GM12878 (cell line): Measurements from ENCODE around the gene FAM76B. TPM values are rescaled to one million over a fixed set of nuclear protein-coding genes. Genes with fewer than 3 reads are reported as not detected.

Source experiments
- ATAC-seq: fragments of 200-7000 bp; cut with Tn5 transposase; 3 replicates; pipeline ENCODE4 v1.9.1; 2020; ENCODE audit warnings: mild to moderate bottlenecking, moderate library complexity
- BruUV-seq: library from RNA; stranded (reverse); fragments of 400-500 nt; replicated peaks from 2 replicates; lab custom pipeline; 2021; lab: Mats Ljungman, UMichigan
- CTCF ChIA-PET: fragments of 300-600 bp; sonication (Branson Sonifier 250); formaldehyde crosslinking; extraction: SDS; loops from one replicate; lab custom pipeline; 2021; ENCODE audit warnings: inconsistent platforms; lab: Yijun Ruan, JAX
- POLR2A ChIA-PET: fragments of 350-600 bp; formaldehyde crosslinking; extraction: SDS; loops from one replicate; lab custom pipeline; 2021; ENCODE audit warnings: inconsistent platforms; lab: Charles Lee
- RAD21 ChIA-PET: fragments of 300-600 bp; sonication (Branson Sonifier 250); formaldehyde crosslinking; loops from one replicate; lab custom pipeline; 2023; ENCODE audit warnings: antibody characterized with exemption; ENCODE audit not compliant: unreplicated experiment; lab: Charles Lee
- SMC1A ChIA-PET: fragments of 300-600 bp; sonication (Branson Sonifier 250); formaldehyde crosslinking; loops from one replicate; lab custom pipeline; 2023; ENCODE audit not compliant: unreplicated experiment, uncharacterized antibody; lab: Charles Lee
- DNase-seq: peaks from one replicate; pipeline ENCODE4 v3.0.0-alpha.2; 2011; ENCODE audit warnings: low read depth, low spot score
- FAIRE-seq: peaks from 3 replicates; lab custom pipeline; 2011; peaks lifted over from hg19 to GRCh38; lab: Jason Lieb, UNC
- H2AFZ ChIP-seq: 2 replicates; pipeline ENCODE4 v1.6.0; 2011; ENCODE audit warnings: low read depth, low read length, control low read depth; ENCODE audit not compliant: control insufficient read depth
- H3K27ac ChIP-seq: 2 replicates; pipeline ENCODE4 v1.5.1; 2011; ENCODE audit warnings: control low read depth; ENCODE audit not compliant: control insufficient read depth, insufficient read depth
- H3K27me3 ChIP-seq, 2 experiments: replicated peaks in 1 of 2; 2 replicates each; pipeline versions ENCODE4 v1.6.0 to v1.6.1; 2011; ENCODE audit warnings: low read length in 1 of 2; ENCODE audit not compliant: control insufficient read depth in 2 of 2, insufficient read depth in 2 of 2
- H3K36me3 ChIP-seq, 2 experiments: 2 replicates each; pipeline ENCODE4 v1.5.1; 2011; ENCODE audit warnings: low read length in 1 of 2; ENCODE audit not compliant: control insufficient read depth in 2 of 2, insufficient read depth in 2 of 2
- H3K4me1 ChIP-seq: 2 replicates; pipeline ENCODE4 v1.6.1; 2011; ENCODE audit warnings: mild to moderate bottlenecking, low read length, moderate library complexity, mixed read lengths; ENCODE audit not compliant: control insufficient read depth, insufficient read depth
- H3K4me2 ChIP-seq: 2 replicates; pipeline ENCODE4 v1.6.0; 2011; ENCODE audit warnings: control low read depth; ENCODE audit not compliant: control insufficient read depth, insufficient read depth
- H3K4me3 ChIP-seq: fragments of 200-600 bp; sonication (generic); 2 replicates; pipeline ENCODE4 v1.5.1; 2016
- H3K79me2 ChIP-seq: 2 replicates; pipeline ENCODE4 v1.6.0; 2011; ENCODE audit warnings: low read length; ENCODE audit not compliant: control insufficient read depth, insufficient read depth
- H3K9ac ChIP-seq: 2 replicates; pipeline ENCODE4 v1.8.0; 2011; ENCODE audit warnings: low read length, control low read depth, mixed read lengths; ENCODE audit not compliant: control insufficient read depth, insufficient read depth
- H3K9me3 ChIP-seq: replicated peaks from 3 replicates; pipeline ENCODE4 v1.5.1; 2011; ENCODE audit warnings: mild to moderate bottlenecking, low read length; ENCODE audit not compliant: control insufficient read depth, insufficient read depth
- H4K20me1 ChIP-seq: 2 replicates; pipeline ENCODE4 v1.6.0; 2011; ENCODE audit not compliant: control insufficient read depth, insufficient read depth
- CREM ChIP-seq: IDR thresholded peaks from 2 replicates; pipeline ENCODE4 v1.6.1; 2014; ENCODE audit warnings: antibody characterized with exemption, low read depth
- E2F4 ChIP-seq: IDR thresholded peaks from 2 replicates; pipeline ENCODE4 v1.6.1; 2012; ENCODE audit warnings: low read depth, low read length, improper control_type of control experiment
- FOXK2 ChIP-seq: fragments of 450-650 bp; IDR thresholded peaks from 2 replicates; pipeline ENCODE4 v1.6.1; 2017; ENCODE audit warnings: mild to moderate bottlenecking, moderate library complexity
- MYC ChIP-seq: IDR thresholded peaks from 2 replicates; pipeline ENCODE4 v1.6.1; 2011; ENCODE audit warnings: mild to moderate bottlenecking, low read length, moderate library complexity, inconsistent platforms; ENCODE audit not compliant: insufficient read depth, insufficient replicate concordance, insufficient read length, severe bottlenecking
- RFX5 ChIP-seq: IDR thresholded peaks from 2 replicates; pipeline ENCODE4 v1.6.1; 2011; ENCODE audit warnings: low read depth, low read length, improper control_type of control experiment
- RUNX3 ChIP-seq: IDR thresholded peaks from 2 replicates; pipeline ENCODE4 v1.6.1; 2012; ENCODE audit warnings: low read length, inconsistent platforms
- WGBS: methylation state at CpG from one replicate; pipeline ENCODE4 v1.1.6; 2016; ENCODE audit warnings: low lambda C conversion rate; ENCODE audit not compliant: insufficient replicate concordance, insufficient coverage; ENCODE audit errors: missing lambda C conversion rate; 5-methylcytosine and 5-hydroxymethylcytosine counted together
- in situ Hi-C: fragments of 300-500 bp; cut with MboI; formaldehyde crosslinking; loops from 9 replicates; pipeline ENCODE4 v1.14.3; 2018; ENCODE audit warnings: mixed read lengths
- intact Hi-C: fragments of 100-400 bp; cut with micrococcal nuclease; formaldehyde crosslinking; loops from one replicate; pipeline ENCODE4 v1.14.2; 2022; ENCODE audit not compliant: unreplicated experiment
- polyA plus RNA-seq, 11 experiments: library from polyadenylated mRNA; depleted of rRNA in 4 of 11; unstranded in 6 of 11; stranded (reverse) in 5 of 11; fragments of >200 nt; fragmentation: Nextera tagmentation in 4 of 11; fragmentation: Illumina TruSeq in 1 of 11; extraction: Ambion mirVana in 4 of 11; extraction: Trizol in 1 of 11; gene quantifications; 1 replicate in 1 of 11; 2 replicates in 10 of 11; pipeline versions ENCODE4 v1.2.1 to v1.2.3, GENCODE V29; 2011 to 2016; ENCODE audit warnings: inconsistent platforms in 2 of 11, missing spikeins in 2 of 11, low read depth in 1 of 11
- total RNA-seq, 4 experiments: library from RNA; depleted of rRNA in 3 of 4; stranded (reverse); fragments of >200 nt in 3 of 4; fragmentation: Illumina TruSeq in 1 of 4; extraction: Trizol in 1 of 4; gene quantifications; 2 replicates each; pipeline versions ENCODE4 v1.2.1 to v1.2.3, GENCODE V29; 2013 to 2021

FAM76B gene
- total and polyA plus RNA-seq, 10 of the 15 experiments (the other 5 are each of a cell fraction or from before 2014, with no cell fraction given): 13.5 to 56.8 (median 28.4) TPM

GRCh38 chr11:95760941-95761340 lies 28.6 kb downstream of the FAM76B start:
- ChIA-PET CTCF (interaction anchor here (0.5 to 12.2 kb wide), 8 partner anchors 46 to 614 kb away, joined by 3 to 324 read pairs (median 3); no protein-coding TSS in a partner anchor), SMC1A (interaction anchor here (0.8 to 10.8 kb wide), 14 partner anchors 22 to 692 kb away, joined by 3 to 249 read pairs (median 4); no protein-coding TSS in a partner anchor), POLR2A (interaction anchor here (0.8 to 1.6 kb wide), 5 partner anchors 51 to 609 kb away, joined by 3 to 4 read pairs (median 3); no protein-coding TSS in a partner anchor)
- no peaks in the 10 kb centered on the region for H3K9me3 ChIP-seq
- 44% methylated on average over 1 of the region's 1 CpG for WGBS
- no peaks in the 10 kb centered on the region for H3K79me2 ChIP-seq
- intact Hi-C loops: loop anchor here (5.0 kb wide), 2 partner anchors 184 to 694 kb away; partner anchors contain the start of gene SRSF8
- DNase-seq (no peak), ATAC-seq (no peak)
- no peak overlapping the region for H2AFZ ChIP-seq
- BruUV-seq: no TSS peak
- no peaks in the 10 kb centered on the region for H4K20me1 ChIP-seq
- no peaks in the 10 kb centered on the region for H3K27me3 ChIP-seq
- H3K27ac ChIP-seq: no peak overlapping the region
- no peaks in the 10 kb centered on the region for H3K36me3 ChIP-seq
- H3K4me2 ChIP-seq: no peak overlapping the region
- H3K4me1 ChIP-seq: no peaks in the 10 kb centered on the region
- TF ChIP-seq RFX5: no peak
- TF ChIP-seq E2F4: no peak
- no peak for TF ChIP-seq FOXK2
- no peak for TF ChIP-seq MYC
- no peak for TF ChIP-seq RUNX3
- TF ChIP-seq CREM: no peak
- TF ChIP-seq, all 136 proteins: peak for 0
- RAD21 ChIA-PET: interaction anchor here (0.6 to 10.8 kb wide), 6 partner anchors 10 to 606 kb away, joined by 3 to 215 read pairs (median 4); no protein-coding TSS in a partner anchor
- H3K9ac ChIP-seq: no peak overlapping the region
- FAIRE-seq: no peak
- H3K4me3 ChIP-seq: no peak overlapping the region
- in situ Hi-C loops: loop anchor here (5.0 kb wide), 1 partner anchor 609 kb away; no protein-coding TSS in a partner anchor
